ENCODE results near the gene SCP2. TPM values are rescaled to one million over a fixed set of nuclear protein-coding genes. Genes with fewer than 3 reads are reported as not detected.

Gene SCP2
- total RNA-seq, 1 donor from 2014 or later = 137 TPM

DNA sequence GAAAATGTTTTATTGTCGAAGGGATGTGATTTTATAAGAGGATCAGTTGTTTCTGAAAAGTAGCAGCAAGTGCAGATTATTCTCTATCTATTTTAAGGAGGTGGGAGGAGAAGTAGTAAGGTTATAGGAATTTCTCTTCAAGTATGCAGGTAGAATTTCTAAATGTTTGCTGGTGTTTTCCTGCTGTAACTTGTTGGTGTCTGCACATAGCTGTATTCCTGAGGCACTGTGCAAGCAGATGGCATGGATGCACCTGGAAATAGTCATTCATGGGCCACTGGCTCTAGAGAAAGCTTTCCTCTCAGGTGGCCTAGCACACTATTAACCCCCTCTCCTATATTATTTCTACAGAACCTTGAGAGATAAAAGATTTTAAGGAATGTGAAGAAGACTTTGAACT, 104.7 kb downstream of the SCP2 start:
- DNase-seq (ENCODE audit: low read depth, low spot score) = no peak

DNA sequence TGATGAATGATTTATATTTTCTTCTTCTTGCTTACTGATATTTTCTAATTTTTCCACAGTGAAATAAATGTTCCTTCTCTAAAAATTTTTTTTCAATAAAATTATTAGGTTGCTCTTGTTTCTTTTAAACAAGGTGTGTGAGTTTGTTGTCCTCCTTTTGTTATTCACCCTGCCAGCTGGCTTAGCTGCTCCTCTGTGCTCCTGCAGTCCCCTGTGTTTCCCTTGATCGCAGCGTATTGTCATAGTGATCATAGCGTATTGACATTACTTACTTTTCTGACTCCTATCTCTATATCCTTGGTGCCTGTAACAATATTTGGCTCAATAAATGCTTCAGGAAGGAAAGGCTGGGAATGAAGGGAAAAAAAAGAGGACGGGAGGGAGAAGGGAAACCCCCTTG, 110.1 kb downstream of the SCP2 start:
- DNase-seq (ENCODE audit: low read depth, low spot score) = no peak

DNA sequence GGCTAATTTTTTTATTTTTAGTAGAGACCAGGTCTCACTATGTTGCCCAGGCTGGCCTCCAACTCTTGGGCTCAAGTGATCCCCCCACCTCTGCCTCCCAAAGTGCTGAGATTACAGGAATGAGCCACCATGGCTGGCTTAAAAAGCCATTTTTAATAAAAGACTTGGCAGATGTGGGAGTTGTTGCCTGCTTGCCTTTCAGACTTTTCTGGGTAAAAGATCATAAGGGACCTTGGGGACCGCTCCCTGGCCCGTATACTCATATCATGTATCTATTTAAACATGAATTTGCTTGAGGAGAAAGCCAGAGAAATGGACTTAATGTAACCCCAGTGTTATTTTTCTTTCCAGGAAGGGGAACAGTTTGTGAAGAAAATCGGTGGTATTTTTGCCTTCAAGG, 111.5 kb downstream of the SCP2 start:
- DNase-seq (ENCODE audit: low read depth, low spot score) = no peak

- no peak for DNase-seq (ENCODE audit: low read depth, low spot score)
Measured at GRCh38 chr1:53043271-53043670, 116.2 kb downstream of the SCP2 start.

DNA sequence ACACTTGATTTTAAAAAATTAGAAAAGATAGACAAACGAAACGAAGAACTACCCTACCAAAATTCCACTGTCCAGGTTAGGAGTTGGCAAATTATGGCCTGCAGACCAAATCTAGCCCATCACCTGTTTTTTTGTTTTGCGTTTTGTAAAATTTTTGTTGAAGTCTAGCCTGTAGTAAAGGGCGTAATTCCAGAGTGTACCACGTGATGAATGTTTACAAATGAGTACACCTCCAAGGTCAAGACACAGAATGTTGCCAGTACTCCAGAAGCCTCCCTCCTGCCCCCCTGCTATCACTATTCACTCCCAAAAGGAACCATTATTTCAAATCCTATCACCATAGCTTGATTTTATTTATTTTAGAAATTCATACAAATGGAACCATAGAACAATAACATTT, 117.8 kb downstream of the SCP2 start:
- no peak for DNase-seq (ENCODE audit: low read depth, low spot score)

DNA sequence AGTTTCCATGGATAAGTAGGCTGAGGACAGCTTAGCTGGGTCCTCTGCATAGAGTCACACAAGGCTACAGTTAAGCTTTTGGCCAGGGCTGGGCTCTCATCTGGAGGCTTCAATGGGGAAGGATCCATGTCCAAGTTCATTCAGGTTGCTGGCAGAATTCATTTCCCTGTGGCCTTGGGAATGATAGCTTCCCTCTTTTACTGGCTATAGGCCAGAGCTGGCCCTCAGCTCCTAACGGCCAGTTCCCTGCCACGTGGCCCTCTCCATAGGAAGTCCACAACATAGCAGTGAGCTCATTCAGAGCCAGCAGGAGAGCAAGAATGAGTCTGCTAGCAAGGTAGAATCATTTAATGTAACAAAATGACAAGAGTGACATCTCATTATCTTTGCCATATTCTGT, 119.9 kb downstream of the SCP2 start:
- peak; percentile 68 for DNase-seq (ENCODE audit: low read depth, low spot score)

- DNase-seq (ENCODE audit: low read depth, low spot score) = peak; percentile 82
Measured at GRCh38 chr1:53047737-53048736, 121.0 kb downstream of the SCP2 start.

GRCh38 chr1:53048960-53049573, 122.0 kb downstream of the SCP2 start:
- DNase-seq (ENCODE audit: low read depth, low spot score) = no peak

- DNase-seq (ENCODE audit: low read depth, low spot score) = peak; percentile 46
Measured at GRCh38 chr1:53049574-53049967, 122.5 kb downstream of the SCP2 start.

- no peak for DNase-seq (ENCODE audit: low read depth, low spot score)
Measured at GRCh38 chr1:53050310-53050709, 123.2 kb downstream of the SCP2 start.

GRCh38 chr1:53051676-53052075, 124.6 kb downstream of the SCP2 start:
- DNase-seq (ENCODE audit: low read depth, low spot score) = no peak

- no peak for DNase-seq (ENCODE audit: low read depth, low spot score)
Measured at GRCh38 chr1:53057127-53057526, 130.1 kb downstream of the SCP2 start.

- no peak for DNase-seq (ENCODE audit: low read depth, low spot score)
Measured at GRCh38 chr1:53060579-53060978, 133.5 kb downstream of the SCP2 start.

- DNase-seq (ENCODE audit: low read depth, low spot score) = no peak
Measured at GRCh38 chr1:53061123-53061858, 134.2 kb downstream of the SCP2 start.

DNA sequence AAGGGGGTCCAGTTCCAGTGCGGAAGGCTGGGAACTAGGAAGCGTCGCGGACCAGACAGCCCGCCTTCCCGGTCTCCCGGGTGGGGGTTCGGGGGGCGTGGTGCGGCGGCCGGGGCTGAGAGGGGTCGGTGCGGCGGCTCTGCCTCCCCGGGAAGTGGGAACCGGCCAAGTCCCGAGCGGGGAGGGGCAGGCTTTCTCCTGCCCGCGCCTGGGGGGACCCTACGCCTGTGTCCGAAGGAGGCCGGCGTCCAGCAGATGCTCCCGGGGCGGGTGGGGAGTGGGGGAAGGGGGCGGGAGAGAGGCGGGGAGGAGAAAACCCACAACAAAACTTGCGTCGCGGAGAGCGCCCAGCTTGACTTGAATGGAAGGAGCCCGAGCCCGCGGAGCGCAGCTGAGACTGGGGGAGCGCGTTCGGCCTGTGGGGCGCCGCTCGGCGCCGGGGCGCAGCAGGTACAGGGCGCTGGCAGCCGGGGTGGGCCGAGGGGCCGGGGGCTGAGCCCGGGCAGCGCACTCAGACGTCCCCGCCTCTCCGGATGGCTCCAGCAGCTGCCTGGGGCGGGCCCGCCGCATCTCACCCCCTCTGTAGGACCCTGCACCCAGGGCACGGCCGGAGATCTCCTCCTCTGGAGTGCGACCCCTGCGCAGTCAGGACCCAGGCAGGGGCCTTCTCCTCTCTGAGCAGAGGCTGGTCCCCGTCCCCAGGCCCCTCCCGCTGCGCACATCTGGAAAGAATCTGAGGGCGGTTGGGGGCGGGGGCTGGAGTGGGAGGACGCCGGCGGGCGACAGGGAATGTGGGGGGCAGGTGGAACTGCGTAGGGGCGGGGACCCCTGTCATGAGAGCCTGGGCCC, 135.0 kb downstream of the SCP2 start, which contains the start of gene PODN:
Gene PODN (plus strand): TSS at position 355 of the 849 bp plus-strand sequence. CDS start 7,643 bp downstream, outside the sequence.
- DNase-seq (ENCODE audit: low read depth, low spot score) = no peak

DNA sequence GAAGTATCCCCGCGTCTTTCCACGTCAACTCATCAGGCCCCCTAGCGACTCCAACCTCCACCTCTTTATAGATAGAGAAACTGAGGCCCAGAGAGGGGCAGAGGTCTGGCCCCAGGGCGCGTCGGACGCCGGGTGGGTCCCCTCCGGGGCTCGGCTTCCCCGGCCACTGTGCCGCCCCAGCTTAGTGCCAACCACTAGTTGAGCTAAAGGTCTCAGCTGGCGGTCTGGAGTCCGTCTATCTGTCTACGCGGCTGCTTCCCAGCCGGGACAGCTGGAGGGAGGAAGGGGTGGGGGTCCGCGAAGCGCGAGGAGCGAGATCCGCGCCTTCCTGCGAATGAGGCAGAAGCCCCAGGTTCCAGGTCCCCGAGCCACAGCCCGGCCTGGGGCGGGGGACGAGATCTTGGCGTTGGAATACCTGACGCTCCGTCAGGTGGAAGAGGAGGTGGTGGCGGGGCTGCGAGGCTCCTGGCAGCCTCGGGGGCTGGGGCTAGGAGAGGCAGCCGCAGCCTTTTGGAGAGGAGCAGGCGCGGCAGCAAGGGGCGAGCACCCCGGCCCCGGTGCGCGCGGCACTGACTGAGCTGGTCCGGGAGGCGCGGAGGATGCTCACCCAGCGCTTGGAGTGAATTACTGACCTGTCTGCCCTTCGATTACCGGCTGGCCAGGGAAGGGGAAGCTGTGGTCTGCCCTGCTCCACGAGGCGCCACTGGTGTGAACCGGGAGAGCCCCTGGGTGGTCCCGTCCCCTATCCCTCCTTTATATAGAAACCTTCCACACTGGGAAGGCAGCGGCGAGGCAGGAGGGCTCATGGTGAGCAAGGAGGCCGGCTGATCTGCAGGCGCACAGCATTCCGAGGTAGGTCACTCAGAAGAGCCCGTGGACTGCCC, 135.9 kb downstream of the SCP2 start:
- no peak for DNase-seq (ENCODE audit: low read depth, low spot score)

DNA sequence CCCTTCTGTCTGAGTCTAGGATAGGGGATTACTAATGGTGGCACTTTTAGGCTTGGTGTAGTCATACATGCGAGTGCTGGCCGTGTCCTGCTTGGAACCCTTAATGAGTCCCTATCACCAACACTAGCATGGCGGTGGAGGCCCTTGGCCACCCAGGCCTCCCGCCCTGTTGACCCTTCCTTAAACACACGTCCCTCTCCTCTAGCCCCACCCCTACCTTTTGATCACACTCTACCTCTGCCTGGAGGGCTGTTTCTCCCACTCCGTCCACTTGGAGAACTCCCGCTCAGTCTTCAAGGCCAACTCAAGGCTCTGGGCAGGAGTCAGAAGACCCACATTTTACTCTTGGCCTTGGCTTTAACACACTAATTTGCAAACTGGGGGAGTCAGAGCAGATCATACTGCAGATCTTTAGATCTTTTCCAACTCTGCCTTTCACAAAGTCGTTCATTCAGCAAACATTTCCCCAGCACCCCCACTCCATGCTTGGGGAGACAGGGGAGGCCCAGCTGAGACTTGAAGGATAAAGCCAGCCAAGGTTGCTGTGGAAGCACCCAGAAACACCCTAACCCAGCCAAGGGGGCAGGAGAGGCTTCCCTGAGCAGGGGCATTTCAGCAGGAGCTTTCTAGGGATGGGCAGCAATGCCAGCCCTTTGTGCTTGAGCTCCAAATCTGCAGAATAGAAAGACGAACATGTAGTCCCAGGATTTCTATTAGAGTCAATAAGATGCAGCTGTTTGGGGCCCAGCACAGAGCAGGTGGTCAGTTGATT, 136.9 kb downstream of the SCP2 start:
- DNase-seq (ENCODE audit: low read depth, low spot score) = no peak

GRCh38 chr1:53065391-53065790, 138.3 kb downstream of the SCP2 start:
- no peak for DNase-seq (ENCODE audit: low read depth, low spot score)

DNA sequence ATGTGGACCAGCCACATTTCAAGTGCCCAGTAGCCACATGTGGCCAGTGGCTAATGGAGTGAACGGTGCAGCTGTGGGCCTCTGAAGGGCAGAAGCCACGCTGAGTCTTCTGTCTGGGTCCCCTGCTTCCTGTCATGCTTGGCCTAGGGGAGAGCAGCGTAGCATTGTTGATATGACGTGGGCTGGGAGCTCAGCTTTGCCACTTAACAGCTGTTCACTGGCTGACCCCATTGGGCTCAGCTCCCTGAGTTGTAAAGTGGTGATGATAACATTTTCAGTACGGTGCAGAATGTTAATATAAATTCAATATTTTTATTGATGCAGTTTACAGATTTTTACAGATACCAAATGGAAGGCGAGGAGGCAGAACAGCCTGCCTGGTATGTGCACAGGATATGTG, 139.4 kb downstream of the SCP2 start:
- no peak for DNase-seq (ENCODE audit: low read depth, low spot score)
